Measurements from ENCODE around the gene MAP3K7.

The MAP3K7 gene

DNA sequence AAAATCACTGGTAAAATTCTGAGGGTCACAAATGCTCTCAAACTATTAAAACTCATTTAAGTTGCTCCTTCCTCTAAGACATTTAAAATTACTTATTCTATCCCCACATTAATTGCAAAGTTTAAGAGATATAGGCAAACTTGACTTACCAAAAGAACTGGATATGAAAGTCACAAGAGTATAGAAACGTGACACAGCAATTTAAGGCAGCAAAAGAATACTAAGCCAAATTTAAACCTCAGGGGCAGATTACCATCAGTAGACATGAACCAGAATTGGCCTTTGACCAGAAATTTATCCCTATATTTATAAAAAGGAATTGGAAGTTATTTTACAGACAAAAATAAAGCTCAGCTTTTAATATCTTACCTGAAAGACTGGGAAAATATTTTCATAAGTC is 56.0 kb downstream of the MAP3K7 start:
- DNase-seq: no peak

- no peak for DNase-seq
Measured at GRCh38 chr6:90525421-90525820, 61.5 kb downstream of the MAP3K7 start.

DNA sequence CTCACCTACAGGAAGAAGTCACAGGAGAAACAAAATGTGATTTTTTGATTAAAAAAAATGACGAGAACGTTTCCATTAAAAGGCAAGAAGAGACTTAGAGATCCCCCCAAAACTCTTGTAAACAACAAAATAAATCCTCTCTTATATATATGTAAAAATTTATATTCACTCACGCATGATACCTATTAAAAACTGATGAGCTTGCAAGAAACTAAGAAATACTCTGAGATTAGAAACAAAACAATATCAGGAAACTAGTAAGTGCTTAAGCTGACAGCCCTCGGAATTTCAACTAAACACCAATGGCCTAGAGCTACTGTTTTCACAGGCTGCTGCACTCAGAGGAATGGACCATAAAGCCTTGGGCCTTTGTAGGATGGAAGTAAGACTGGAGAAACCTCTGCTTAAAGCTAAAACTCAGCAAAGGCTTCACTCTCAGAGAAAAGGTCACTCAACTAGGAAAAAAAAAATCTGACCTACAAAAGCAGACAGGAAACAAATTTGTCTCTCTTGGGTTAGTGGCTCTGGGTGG is 63.0 kb downstream of the MAP3K7 start:
- DNase-seq: no peak

DNA sequence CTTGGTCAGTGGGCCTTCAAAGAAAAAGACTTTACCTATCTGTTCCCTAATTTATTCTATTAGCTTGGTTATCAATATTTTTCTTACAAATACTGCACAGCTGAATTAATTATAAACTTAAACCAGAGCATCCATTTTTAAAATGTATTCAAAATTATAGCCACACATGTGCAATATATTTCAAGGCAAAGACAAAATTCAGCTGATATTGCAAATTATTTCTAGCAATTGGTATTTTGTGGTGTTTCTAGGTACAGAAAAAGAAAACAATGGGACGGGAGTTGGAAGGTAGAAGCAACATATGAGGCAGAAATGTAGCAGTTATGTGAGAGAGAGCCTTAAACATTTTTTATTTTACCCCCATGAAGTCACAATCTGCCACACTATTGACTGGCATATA is 64.9 kb downstream of the MAP3K7 start:
- DNase-seq: no peak

DNA sequence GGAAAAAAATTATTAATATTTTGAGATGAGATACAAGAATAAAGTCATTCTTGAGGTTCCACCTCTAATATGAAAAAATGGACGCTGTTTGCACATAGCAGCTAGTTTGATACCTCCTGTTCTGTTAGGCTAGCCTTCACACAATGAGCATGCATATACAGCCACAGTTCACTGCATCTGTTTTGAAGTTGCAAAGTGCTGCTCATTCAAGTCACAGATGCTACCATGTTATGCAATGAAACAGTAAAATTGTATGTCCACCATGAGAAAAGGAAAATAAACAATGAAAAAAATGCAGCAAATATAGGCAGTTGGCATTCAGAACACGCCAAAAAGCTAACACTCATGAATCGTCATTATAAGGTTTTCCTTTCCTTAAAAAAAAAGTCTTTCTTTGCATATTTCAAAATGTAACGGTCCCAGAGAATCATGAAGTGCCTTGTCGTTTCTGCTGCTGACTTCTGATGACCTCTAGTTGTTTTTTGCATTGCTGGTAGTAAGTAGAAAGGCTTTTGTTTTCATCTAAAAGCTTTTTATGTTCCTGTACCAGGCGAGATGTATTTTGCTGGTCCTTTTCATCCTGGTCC is 70.7 kb downstream of the MAP3K7 start:
- DNase-seq: no peak

GRCh38 chr6:90514496-90514895 is 72.4 kb downstream of the MAP3K7 start:
- DNase-seq: no peak

DNA sequence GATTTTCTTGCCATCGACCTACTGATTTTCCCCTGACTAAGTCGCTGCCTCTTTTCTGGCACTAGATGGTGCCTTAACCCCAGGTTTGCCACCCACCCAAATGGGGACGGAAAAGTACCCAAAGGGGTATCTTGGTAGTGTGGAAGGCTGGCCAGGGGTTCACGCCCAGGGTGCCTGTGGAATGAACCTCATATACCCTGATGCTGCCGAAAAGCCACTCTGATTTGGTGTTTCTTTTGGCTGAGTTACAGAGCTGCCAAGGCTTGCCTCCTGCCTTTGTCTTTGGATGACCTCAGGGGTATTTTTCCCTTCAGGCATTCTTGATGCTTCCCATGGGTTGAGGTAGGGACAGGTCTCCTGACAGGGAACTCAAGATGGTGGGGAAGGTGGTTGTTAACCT is 78.1 kb downstream of the MAP3K7 start:
- DNase-seq: no peak

- no peak for DNase-seq
Measured at GRCh38 chr6:90502866-90503407, 83.9 kb downstream of the MAP3K7 start.

GRCh38 chr6:90502381-90502780 is 84.5 kb downstream of the MAP3K7 start:
- no peak for DNase-seq

DNA sequence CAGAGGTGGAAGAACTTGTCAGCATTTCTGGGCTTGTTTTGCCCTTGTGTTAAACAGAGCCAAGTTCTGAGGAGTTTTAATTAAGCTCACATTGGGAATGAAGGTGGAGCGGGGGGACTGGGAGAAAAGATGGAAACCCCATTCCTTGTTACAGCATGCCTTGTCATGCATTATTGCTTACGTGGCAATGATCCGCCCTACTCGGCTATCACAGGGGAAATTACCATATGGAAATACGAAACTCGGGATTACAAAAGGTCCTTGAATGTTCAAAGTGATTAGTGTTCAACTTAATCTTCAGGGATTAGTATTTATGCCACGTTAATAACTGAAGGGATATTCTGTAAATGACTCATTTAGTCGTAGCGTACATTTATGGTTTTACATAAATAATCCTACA is 86.4 kb downstream of the MAP3K7 start:
- DNase-seq: no peak

DNA sequence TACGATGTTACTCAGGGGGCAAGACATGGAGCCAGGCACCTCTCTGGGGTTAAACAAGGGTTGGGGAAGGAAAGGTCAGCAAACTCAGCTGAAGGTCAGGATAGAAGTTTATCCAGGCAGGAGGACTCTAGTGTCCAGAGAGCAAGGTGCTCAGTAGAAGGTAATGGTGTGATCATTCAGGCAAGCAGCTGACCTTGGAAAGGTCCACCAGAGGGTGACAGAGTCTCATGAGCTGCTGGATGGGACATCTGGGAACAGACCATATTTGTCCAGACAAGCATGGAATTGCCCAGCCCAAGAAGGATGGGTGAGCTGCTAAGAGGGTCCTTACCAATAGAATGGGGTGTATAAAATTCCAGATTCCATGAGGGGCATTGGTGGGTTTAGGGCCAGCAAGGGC is 89.5 kb downstream of the MAP3K7 start:
- no peak for DNase-seq

- DNase-seq: peak; percentile 51
Measured at GRCh38 chr6:90496258-90497016, 90.4 kb downstream of the MAP3K7 start.

- DNase-seq: no peak
Measured at GRCh38 chr6:90495216-90495817, 91.6 kb downstream of the MAP3K7 start.

DNA sequence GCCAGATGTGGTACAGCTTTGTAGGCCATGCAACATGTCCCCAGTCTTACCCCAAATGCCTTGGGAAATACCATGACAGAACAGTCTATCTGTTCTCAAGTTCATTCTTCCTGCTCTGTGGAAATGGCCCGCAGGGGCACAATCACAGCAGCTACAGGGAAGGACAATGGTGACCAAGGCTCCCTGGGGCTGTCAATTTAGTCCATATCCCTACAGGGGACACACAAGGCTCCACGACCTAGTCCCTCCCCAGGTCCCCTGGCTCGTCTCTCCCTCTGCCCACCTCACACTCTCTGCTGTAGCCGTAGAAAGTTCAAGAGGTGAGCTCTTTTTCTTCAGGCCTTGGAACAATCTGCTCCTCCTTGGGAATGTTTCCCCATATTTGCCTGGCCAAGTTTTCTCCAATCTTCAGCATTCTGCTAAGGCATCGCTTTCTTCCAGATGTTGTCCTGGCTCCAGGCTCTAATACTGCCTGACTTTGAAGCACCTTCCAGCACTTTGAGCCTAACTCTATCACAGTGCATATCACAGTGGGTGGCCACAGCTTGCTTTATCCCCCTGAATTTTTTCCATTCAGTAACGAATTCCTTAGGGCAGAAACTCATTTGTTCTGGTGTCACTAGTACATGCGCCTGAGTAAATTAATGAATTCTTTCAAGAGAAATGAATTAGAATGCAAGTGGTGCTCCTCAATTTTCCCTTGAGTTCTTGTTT is 92.6 kb downstream of the MAP3K7 start:
- no peak for DNase-seq

DNA sequence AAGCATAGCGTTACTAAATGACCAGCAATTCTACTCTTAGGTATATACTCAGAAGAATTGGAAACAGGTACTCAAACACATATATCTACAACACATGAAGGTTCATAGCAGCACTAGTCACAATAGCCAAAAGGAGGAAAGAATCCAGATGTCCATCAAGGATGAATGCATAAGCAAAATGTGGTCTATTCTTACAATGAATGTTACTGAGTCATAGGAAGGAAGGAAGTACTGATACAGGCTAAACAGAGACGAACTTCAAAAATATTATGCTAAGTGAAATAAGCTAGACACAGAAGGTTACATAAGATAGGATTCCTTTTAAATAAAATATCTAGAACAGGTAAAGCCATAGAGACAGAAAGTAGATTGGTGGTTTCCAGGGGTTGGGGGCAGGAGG is 93.5 kb downstream of the MAP3K7 start:
- DNase-seq: no peak

DNA sequence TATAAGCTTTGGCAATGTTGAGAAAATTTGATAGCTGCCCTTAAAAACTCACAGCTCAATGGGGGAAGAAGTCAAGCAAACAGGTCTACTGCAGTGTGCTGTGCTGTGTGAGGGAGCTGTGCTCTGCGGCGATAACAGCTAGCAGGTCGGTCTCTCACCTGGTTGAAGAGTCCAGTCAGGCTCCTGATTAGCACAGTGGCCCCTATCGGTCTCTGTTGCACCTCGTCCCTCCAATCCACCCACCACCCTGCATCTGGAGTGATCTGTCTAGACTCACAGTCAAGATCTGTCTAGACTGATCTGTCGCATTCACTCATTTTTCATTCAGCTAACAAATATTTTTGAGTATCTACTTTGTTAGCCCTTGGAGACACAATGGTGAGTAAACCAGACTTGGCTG is 94.1 kb downstream of the MAP3K7 start:
- DNase-seq: no peak

GRCh38 chr6:90492369-90492768 is 94.5 kb downstream of the MAP3K7 start:
- DNase-seq: no peak

DNA sequence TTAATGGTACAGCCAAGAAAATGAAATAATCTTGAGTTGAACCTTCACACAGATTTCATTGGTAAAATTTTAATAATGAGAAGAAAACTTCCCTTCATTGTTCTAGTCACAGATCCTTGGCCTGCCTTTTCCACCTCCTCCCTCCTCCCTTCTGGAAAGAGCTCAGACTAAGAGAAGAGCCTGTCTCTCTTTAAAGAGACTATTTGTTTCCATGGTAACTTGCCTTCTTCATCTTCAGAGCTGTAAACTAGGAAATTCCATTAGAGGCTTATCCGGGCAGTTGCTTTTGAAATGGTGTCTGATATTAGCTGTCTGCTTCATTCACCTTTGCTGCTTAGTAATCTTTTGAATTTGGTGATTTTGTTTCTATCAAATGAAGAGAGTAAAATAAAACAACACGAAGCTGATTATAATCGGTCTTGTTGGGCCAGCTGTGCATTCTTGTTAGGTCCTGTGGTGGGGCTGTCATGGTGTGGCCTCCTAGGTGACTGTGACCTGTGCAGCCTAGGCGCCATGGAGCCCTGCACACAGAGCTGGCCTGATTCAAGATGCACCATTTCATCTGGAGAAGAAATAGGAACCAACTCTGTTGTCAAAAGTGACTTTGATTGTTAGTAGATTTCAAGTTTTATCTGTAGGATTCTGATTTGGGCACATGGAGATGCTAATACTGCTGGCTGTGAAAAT is 96.7 kb downstream of the MAP3K7 start:
- no peak for DNase-seq

- no peak for DNase-seq
Measured at GRCh38 chr6:90488816-90489215, 98.1 kb downstream of the MAP3K7 start.

GRCh38 chr6:90485635-90486277 is 101.1 kb downstream of the MAP3K7 start:
- no peak for DNase-seq

GRCh38 chr6:90484903-90485302 is 102.0 kb downstream of the MAP3K7 start:
- no peak for DNase-seq

DNA sequence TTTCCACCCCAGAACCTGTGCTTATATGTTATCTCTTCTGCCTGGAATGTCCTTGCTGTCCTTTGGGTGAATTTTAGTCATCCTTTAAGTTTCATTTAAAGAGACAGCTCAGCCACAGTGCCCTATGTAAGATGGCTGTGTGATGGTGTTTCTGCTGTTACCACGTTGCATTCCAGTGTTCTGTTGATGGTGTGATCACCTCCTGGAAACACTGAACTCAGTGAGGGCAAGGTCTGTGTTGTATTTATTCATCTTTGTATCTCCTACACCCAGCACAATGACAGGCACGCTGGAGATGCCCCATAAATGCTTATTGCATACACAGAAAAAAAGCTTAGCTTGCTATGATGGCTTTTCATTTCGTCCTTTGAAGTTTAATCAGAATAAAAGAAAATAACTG is 102.5 kb downstream of the MAP3K7 start:
- DNase-seq: no peak
